Left cardiac atrium (tissue), 4 donors: Measurements from ENCODE around the gene IGLL1. TPM values are rescaled to one million over a fixed set of nuclear protein-coding genes. Genes with fewer than 3 reads are reported as not detected.
A peak's percentile ranks its signal among the peaks of the same experiment; 100 is the strongest.
"Not testable (repeated sequence)": the region's sequence is repeated elsewhere in the genome, so short reads cannot be mapped to it uniquely, and the experiment has no call there.

Source experiments
- ATAC-seq, 2 donors: fragments of 200-7000 bp; cut with Tn5 transposase; one replicate each; pipeline ENCODE4 v1.9.1; 2020; ENCODE audit warnings: mild to moderate bottlenecking in 2 of 2, moderate library complexity in 2 of 2
- DNase-seq: peaks from one replicate; pipeline ENCODE4 v3.0.0-alpha.2; 2020
- intact Hi-C, 2 donors: fragments of 100-400 bp; cut with DNase I; formaldehyde crosslinking; loops; one replicate each; pipeline versions ENCODE4 v1.14.1 to v1.15.1; 2022 to 2023
- total RNA-seq, 2 donors: library from RNA; stranded (reverse); fragmentation: NEBNext Ultra II Directional; extraction: Animal tissue kit (Norgen Biotek cat#: 25700); gene quantifications; one replicate each; pipeline ENCODE4 v1.2.1, GENCODE V29; 2021
- donor health status: DM: no; HTN: yes; CAD: no.
- donor health status: DM: no; HTN: yes; CAD: no; lungs with severe emphysema.
- donor health status: DM: yes; HTN: yes; CAD: no.
- donor health status: Dilated cardiomyopathy.

Gene IGLL1
- total RNA-seq, 2 donors from 2014 or later = not detected

DNA sequence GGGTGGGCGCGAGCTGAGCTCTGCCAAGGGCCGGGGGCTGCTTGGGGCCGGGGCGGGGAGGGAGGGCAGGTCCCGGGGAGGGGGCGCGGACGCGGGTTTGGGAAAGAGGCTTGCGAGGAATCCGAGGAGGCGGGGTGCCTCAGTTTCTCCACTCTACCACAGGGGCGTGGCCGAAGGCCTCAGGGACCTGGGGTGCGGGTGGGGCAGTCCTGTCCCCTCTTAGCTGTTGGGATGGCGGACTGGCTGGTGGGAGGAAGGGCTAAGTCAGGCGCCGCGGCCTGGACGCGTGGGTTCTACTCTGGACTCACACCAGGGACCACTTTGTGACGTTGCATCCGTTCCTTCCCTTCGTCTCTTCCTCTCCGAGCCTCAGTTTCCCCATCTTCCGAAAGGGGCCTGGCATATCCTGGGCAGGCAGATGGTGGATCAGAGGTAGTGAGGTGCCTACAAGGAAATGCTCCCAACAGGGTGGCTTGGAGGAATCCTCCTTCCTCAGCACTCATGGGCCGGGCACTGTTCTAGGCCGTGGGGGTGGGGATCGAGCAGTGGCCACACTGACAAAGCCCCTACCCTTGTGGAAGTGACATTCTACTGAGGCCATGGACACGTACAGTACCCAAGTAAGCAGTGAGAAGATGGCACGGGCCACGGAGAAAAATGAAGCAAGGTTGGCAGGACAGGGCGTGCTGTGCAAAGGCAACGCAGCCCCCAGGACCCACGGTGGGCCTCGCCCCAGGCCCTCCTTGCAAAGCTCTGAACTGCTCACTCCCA, 13.2 kb downstream of the IGLL1 start:
- DNase-seq (no peak), ATAC-seq (no peak)
- intact Hi-C loops = no loop called here

DNA sequence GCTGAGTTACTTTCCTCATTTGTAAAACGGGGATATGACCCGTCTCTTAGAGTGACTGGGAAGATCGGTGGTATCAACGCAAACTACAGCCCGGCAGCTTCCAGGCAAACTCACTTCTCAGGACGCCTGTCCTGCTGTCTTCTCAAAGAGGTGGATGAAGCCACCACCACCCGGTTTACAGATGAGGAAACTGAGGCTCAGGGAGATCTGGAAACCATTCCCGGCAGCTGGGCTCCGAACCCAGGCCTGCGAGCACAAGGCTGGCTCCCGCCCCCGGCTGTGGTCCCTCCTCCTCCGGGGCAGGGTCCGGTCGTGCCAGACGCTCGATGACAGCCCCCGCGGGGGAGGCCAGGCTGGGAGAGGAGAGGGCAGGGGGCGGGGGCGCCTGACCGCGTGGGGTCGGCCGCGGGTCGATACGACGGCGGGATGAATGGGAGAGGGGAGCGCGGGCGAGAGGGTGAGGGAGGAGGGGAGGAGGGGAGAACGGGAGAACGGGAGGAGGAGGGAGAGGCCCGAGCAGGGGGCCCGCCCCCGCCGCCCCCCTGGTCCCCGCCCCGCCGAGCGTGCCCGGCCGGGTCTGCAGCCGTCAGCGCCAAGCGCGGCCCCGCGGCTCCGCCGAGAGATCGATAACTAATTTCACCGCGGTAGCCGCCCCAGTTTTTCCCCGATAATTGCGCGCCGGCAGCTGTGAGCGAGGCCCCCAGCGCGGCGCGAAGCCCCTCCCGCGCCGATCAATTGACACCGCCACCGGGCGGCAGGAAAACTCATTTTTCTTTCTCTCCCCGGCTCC, 14.0 kb downstream of the IGLL1 start:
- intact Hi-C loops = no loop called here
- DNase-seq (peak; percentile 35), ATAC-seq (peak; percentile 48 to 53)

DNA sequence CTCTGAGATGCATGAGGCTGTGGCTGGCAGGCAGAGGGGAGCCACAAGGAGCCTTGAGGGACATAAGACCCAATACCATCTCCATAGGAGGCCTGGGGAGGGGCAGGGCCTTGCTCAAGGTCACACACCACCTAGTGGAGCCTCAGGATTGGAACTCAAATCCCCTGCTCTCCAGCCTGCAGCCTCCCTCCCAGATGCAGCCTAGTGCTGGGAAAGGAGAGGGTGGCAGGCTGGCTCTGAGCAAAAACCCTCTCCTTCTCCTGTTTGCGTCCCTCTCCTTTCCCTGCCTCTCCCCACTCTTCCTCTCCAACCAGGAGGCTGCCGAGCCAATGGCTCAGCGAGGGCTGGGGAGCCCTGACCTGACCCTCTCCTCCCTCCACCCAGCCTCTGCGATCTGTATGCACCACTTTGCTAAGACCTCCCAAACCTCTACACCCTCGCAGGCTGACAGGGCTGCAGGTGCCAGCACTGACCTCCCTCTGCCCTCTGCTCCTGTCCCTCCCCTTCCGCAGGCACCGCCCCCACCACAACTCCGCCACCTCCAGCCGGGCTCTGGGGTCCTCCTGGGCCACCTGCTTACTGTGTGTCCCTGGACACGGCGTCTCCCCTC, 14.7 kb downstream of the IGLL1 start:
- ATAC-seq (peak; percentile 29 to 67), DNase-seq (no peak)
- intact Hi-C loops = no loop called here

DNA sequence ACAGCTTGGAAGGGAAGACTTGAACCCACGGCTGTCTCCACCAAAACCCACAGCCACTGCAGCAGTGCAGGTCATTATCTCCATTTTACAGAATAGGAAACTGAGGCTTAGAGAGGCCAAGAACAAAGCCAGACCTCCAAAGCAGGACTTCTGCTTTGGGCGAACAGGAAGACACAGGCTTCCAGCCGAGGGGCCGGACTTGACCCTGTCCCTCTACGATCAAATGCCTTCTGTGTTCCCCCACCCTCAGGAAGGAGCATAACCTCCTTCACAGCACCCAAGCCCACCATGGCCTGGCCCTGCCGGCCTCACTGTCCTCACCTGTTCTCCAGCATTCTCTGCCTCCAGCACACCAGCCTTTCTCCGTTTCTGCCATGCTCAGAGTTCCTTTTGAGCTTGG, 15.8 kb downstream of the IGLL1 start:
- intact Hi-C loops = no loop called here
- ATAC-seq (no peak), DNase-seq (no peak)

DNA sequence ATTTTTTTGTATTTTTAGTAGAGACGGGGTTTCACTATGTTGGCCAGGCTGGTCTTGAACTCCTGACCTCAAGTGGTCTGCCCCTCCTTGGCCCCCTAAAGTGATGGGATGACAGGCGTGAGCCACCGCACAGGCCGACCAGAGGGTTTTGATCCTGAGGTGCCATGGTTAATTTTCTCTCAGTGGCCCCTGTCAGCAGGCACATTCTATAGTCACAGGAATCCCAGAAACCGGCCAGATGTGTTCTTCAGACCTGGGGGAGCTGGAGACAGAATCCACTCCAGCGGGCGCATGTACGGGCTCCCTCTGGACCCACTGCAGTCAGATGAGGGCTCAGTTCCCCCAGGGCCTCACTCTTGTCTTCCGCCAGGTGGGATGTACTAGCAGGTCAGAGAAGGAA, 17.0 kb downstream of the IGLL1 start:
- intact Hi-C loops = no loop called here
- ATAC-seq = no peak
- DNase-seq = no peak

DNA sequence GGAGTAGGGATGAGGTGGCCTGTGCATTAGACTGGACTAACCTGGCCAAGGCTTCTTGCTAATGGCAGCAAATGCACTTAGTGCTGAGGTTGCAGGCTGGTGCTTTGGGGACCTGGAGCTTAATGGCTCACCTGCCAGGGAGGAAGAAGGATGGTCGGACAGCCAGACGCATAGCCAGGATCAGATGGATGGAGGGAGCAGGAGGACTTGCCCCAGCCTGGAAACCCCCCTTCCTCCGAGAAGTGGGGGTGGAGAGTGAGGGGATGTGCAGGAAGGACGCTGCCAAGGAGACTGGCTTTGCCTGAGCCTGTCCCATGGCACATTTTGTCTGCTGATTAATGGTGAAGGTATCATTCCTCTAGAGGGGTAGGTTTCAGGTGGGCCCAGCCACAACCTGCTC, 17.9 kb downstream of the IGLL1 start:
- no peak for DNase-seq

DNA sequence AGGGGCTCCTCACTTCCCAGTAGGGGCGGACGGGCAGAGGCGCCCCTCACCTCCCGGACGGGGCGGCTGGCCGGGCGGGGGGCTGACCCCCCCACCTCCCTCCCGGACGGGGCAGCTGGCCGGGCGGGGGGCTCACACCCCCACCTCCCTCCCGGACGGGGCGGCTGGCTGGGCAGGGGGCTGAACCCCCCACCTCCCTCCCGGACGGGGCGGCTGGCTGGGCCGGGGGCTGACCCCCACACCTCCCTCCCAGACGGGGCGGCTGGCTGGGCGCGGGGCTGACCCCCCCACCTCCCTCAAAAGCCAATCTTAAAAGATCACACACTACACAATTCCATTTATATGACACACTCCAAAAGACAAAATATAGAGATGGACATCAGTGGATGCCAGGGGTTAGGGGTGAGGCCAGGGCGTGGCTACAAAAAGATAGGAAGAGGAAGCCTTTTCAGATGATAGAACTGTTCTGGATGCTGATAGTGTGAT, 19.0 kb downstream of the IGLL1 start:
- ATAC-seq, DNase-seq, intact Hi-C loops: not testable (repeated sequence)

More for the DNA sequence above, 17.9 kb downstream of the IGLL1 start:
- ATAC-seq = no peak
- intact Hi-C loops = no loop called here

DNA sequence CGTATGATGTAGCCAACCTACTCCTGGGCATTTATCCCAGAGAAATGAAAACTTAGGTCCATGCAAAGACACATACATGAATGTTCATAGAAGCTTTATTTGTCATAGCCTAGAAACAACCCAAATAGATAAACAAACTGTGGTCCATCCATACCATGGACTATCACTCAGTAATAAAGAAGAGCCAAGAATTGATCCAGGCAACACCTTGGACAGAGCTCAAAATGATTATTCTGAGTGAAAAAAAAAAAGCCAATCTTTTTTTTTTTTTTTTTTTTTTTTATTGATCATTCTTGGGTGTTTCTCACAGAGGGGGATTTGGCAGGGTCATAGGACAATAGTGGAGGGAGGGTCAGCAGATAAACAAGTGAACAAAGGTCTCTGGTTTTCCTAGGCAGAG, 19.9 kb downstream of the IGLL1 start:
- ATAC-seq, intact Hi-C loops, DNase-seq: not testable (repeated sequence)

DNA sequence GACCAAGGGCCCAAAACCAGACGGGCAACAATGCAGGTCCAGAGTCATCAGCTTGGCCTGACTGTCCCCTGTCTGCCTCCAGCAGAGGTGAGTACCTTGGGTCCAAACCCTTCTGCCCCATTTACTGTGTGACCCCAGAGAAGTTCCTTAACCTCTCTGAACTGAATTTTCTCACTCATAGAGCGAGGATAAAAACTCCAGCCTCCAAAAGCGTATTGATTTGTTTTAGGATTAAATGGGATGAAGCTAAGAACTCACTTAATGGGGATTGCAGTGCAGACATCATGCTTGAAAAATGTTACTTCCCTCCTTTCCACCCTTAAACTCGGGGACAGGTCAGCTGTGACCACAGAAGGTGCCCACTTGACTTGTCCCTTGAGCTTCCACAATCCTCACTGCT, 22.6 kb downstream of the IGLL1 start:
- no peak for DNase-seq
- intact Hi-C loops = no loop called here
- no peak for ATAC-seq

DNA sequence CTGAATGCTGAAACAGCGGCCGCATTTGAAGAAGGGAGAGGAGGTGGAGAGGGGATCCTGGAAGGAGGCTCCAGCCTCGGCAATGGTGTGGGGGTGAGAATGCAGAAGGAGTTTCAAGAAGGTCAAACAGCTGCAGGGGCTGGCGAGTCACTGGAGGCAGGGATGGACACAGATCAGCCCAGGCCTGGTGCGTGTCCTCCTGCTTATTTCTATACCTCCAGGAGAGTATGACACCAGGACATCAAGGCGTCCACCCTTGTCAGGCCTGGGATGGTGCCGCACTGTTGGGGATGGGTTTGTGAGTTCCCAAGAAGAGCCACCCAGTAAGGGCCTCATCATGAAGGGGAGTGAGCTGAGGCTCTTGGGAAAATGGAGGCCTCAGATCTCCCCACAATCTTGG, 23.1 kb downstream of the IGLL1 start:
- DNase-seq (no peak), ATAC-seq (no peak)
- intact Hi-C loops = no loop called here

DNA sequence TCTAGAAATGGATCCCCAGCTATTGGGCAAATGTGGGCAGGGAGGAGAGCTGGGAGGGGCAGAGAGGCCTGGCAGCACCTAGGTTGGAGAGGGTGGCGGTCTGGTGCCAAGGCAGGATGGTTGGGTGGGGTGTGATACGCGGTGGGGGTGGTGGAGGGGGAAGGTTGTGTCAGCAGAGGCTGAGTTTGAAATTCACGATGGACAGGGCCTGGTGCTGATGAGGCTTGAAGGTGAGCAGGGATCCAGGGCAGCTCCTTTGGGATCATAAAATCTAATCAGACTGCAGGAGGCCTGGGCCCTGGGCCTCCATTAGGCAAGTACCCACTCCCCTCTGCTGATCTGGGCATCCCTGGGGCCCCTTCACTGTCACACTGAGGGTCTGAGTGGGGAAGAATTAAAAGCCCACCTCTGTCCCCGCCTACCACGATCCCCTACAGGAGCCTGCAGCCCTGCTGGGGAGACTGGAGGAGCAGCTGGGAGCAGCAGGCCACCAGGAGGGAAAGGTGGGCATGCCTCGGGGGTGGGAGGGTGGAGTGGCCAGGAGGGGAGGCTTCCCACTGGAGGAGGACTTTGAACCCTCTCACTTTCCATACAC, 24.0 kb downstream of the IGLL1 start:
- intact Hi-C loops = no loop called here
- DNase-seq = no peak
- no peak for ATAC-seq

DNA sequence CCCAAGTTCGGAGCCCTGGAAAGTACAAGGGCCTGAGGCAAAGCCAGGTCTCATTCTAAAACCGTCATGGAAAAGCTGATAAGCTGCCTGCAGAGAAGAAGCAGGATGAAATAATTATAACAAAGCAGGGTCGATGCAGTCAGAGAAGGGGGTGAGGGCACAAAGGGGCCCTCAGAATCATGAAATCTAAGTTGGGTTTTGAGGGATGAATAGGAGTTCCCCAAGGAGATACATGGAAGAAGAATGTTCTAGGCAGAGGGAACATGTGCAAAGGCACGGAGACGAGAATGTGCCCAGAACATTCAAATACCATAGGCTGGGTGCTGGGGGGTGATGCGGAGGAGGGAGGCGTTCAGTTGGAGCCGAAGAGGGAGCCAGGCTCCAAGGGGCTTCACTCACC, 25.0 kb downstream of the IGLL1 start:
- ATAC-seq (no peak), DNase-seq (no peak)
- intact Hi-C loops = no loop called here

DNA sequence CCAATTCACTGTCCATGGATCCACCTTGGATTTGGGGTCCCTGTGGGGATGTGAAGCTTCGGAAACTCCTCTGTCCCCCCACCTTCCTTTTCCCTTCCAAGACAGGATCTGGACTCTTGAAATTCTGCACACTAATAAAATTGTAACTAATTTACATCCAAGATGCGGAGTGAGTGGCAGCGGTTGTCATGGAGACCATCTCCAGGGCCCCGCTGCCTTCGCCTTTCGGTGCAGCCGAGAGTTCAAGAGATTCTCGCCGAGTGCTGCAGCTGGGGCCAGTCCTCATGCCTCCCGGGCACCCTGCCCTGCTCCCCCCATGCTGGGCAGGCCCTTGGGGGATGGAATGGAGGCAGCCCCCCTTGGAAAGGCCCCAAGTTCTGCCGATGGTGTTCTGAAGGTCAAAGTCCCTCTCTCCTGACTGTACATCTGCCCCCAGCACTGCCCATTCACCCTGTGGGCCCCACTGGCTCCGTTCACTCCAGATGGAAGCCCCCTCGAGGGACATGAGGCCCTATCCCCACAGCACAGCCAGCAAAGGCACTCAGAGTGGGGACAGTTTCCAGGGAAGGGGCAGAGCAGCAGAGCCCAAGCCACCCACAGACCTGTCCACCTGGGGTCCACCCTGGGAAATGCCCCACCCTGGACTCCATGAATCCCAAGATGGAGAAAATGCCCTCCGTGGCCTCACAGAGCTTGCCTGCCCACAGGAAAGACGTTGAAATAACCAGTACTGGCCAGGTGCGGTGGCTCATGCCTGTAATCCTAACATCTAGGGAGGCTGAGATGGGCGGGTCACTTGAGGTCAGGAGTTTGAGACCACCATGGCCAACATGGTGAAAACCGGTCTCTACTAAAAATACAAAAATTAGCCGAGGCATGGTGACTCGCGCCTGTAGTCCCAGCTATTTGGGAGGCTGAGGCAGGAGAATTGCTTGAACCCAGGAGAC, 25.9 kb downstream of the IGLL1 start:
- no peak for ATAC-seq
- intact Hi-C loops = no loop called here
- DNase-seq = no peak

DNA sequence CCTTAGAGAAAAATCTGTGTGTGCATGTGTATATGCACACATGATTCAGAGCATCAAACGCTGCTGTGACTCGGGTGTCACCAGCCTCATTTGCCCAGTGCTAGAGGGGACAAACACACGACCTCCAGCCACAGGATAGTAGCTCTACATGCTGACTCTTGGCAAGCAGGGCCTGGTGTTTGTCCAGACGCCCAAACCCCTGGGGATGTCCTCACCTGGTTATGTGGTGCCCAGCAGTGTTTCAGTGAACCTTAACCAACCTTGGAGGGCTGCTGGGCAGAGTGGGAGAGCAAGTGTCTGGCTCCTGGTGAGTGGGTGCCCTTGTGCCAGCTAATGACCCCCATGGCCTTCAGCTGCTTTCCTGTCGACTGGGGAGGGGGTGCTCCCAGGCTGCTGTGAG, 26.7 kb downstream of the IGLL1 start:
- no peak for DNase-seq
- no peak for ATAC-seq

DNA sequence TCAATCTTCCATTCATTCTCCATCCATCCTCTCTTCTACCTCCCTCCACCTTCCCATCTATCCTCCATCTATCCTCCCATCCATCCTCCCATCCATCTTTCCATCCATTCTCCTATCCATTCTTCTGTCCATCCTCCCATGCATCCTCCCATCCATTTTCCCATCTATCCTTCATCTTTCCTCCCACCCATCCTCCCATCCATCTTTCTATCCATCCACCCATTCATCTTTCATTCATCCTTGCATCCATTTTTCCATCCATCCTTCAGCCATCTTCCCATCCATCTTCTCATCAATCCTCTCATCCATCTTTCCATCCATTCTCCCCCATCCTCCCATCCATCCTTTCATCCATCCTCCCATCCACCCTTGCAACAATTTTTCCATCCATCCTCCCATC, 27.5 kb downstream of the IGLL1 start:
- DNase-seq (no peak), ATAC-seq (no peak)
- intact Hi-C loops = no loop called here

More for the DNA sequence above, 26.7 kb downstream of the IGLL1 start:
- intact Hi-C loops = no loop called here

DNA sequence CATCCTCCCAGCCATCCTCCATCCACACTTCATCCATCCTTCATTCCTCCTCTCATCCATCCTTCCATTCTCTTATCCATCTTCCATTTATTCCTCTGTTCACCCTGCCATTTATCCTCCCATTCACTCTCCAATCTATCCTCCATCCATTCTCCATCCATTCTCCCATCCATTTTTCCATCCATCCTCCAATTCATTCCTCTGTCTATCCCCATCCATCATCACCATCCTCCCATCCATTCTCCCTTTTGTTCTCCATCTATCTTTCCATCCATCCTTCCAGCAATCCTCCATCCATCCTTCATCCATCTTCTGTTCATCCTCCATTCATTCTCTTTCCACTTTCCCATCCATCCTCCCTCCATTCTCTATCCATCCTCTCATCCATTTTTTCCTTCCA, 28.7 kb downstream of the IGLL1 start:
- no peak for ATAC-seq
- no peak for DNase-seq
- intact Hi-C loops = no loop called here

DNA sequence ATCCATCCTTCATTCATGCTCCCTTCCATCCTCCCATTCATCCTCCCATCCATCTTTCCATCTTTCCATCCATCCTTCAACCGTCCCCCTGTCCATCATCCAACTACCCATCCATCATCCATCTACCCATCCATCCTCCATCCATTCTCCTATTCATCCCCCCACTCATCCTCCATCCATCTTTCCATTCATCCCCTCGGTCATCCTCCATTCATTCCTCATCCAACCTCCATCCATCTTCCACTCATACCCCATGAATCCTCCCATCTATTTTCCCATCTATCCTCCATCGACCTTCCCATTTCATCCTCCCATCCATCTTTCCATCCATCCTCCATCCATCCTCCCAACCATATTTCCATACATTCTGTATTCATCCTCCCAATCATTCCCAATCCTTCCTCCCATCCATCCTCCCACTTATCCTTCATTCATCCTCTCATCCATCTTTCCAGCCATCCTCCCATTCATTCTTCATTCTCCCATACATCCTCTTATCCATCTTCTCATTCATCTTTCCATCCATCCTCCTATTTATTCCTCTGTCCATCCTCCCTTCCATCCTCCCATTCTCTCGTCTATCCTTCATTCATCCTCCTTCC, 29.9 kb downstream of the IGLL1 start:
- no peak for DNase-seq
- ATAC-seq = no peak
- intact Hi-C loops = no loop called here

DNA sequence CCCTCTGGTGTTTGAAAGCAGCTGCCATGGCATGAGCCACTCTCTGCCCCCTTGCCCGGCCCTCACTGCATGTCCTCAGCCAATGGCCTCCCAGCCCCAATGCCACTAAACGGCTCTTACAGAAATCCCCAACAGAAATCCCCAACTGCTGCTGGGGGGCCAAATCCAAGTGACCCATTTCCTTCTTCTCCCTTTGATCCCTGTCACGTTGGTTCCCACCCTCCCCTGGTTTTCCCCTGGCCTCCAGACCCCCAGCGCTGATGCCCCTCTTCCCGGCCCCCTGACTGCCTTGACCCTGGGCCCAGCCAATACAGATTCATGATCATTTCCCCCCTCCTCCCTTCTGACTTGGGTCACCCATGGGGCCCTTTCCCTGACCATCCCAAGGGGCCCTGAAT, 30.9 kb downstream of the IGLL1 start:
- no peak for DNase-seq
- intact Hi-C loops = loop anchor here (10.0 kb wide), 2 partner anchors 296 to 406 kb away; no protein-coding TSS in a partner anchor

More for the DNA sequence above, 30.9 kb downstream of the IGLL1 start:
- ATAC-seq = no peak
